AG04450 (cell line): Measurements from ENCODE around the gene RAB11B. TPM values are rescaled to one million over a fixed set of nuclear protein-coding genes. Genes with fewer than 3 reads are reported as not detected.

ENCODE experiments used
- CTCF ChIA-PET: fragments of 300-600, 350-600 bp; formaldehyde crosslinking; extraction: SDS; loops from one replicate; lab custom pipeline; 2022; ENCODE audit warnings: antibody characterized with exemption, inconsistent platforms; lab: Charles Lee
- POLR2A ChIA-PET: fragments of 350-600 bp; formaldehyde crosslinking; extraction: SDS; loops from one replicate; lab custom pipeline; 2021; ENCODE audit warnings: antibody characterized with exemption, inconsistent platforms; lab: Yijun Ruan, JAX
- DNase-seq: peaks from one replicate; pipeline ENCODE4 v3.0.0-alpha.2; 2011; ENCODE audit warnings: low read depth, low spot score
- H3K27ac ChIP-seq: one replicate; pipeline ENCODE4 v1.5.1; 2012; ENCODE audit warnings: low read depth, low read length, control low read depth
- H3K27me3 ChIP-seq: one replicate; pipeline ENCODE4 v1.6.0; 2012; ENCODE audit warnings: low read length; ENCODE audit not compliant: control insufficient read depth, insufficient read depth
- H3K4me3 ChIP-seq: 2 replicates; pipeline ENCODE4 v1.5.1; 2011; ENCODE audit warnings: mild to moderate bottlenecking, low read depth, low read length, control low read depth
- H3K9me3 ChIP-seq: 2 replicates; pipeline ENCODE4 v1.5.1; 2012; ENCODE audit warnings: low read length; ENCODE audit not compliant: control insufficient read depth, insufficient read depth
- polyA plus RNA-seq: library from polyadenylated mRNA; depleted of rRNA; stranded (reverse); fragments of >200 nt; gene quantifications from 2 replicates; pipeline ENCODE4 v1.2.3, GENCODE V29; 2011
- TF ChIP-seq, protein P1 (sequence below): IDR thresholded peaks from 2 replicates; pipeline ENCODE4 v1.5.1; 2011; ENCODE audit warnings: low read depth, low read length, control low read depth, inconsistent platforms

The RAB11B gene
- polyA plus RNA-seq, 1 experiment, result 25.3 TPM

DNA sequence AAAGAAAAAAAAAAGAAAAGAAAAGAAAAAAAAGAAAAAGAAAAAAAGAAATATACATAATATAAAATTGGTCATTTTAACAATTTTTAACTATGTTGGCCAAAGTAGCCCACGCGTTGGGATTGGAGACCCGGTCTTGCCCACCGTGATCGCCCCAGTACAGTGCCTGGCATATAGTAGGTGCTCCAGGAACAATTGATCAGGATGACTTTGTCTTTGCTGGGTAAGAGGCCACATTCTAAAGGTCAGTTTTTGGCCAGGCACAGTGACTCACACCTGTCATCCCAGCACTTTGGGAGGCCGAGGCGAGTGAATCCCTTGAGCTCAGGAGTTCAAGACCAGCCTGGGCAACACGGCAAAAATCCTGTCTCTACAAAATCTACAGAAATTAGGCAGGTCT is 30.0 kb upstream of the RAB11B start:
- POLR2A ChIA-PET, result interaction anchor here (1.0 kb wide), 1 partner anchor 39 kb away, joined by 3 read pairs; no protein-coding TSS in a partner anchor
- no peak for DNase-seq
- Histone ChIP-seq H3K27me3 (no peaks in the 10 kb centered on the region), H3K9me3 (peaks cover 6% of the 10 kb centered on the region; the same call in 1 of the 2 replicates), H3K27ac (no peak overlapping the region), H3K4me3 (no peak overlapping the region)
- CTCF ChIA-PET, result interaction anchor here (0.5 to 1.0 kb wide), 2 partner anchors 18 to 53 kb away, joined by 3 read pairs; partner anchors contain the start of gene MARCHF2
- TF ChIP-seq, protein P1, sequence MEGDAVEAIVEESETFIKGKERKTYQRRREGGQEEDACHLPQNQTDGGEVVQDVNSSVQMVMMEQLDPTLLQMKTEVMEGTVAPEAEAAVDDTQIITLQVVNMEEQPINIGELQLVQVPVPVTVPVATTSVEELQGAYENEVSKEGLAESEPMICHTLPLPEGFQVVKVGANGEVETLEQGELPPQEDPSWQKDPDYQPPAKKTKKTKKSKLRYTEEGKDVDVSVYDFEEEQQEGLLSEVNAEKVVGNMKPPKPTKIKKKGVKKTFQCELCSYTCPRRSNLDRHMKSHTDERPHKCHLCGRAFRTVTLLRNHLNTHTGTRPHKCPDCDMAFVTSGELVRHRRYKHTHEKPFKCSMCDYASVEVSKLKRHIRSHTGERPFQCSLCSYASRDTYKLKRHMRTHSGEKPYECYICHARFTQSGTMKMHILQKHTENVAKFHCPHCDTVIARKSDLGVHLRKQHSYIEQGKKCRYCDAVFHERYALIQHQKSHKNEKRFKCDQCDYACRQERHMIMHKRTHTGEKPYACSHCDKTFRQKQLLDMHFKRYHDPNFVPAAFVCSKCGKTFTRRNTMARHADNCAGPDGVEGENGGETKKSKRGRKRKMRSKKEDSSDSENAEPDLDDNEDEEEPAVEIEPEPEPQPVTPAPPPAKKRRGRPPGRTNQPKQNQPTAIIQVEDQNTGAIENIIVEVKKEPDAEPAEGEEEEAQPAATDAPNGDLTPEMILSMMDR, result no peak

DNA sequence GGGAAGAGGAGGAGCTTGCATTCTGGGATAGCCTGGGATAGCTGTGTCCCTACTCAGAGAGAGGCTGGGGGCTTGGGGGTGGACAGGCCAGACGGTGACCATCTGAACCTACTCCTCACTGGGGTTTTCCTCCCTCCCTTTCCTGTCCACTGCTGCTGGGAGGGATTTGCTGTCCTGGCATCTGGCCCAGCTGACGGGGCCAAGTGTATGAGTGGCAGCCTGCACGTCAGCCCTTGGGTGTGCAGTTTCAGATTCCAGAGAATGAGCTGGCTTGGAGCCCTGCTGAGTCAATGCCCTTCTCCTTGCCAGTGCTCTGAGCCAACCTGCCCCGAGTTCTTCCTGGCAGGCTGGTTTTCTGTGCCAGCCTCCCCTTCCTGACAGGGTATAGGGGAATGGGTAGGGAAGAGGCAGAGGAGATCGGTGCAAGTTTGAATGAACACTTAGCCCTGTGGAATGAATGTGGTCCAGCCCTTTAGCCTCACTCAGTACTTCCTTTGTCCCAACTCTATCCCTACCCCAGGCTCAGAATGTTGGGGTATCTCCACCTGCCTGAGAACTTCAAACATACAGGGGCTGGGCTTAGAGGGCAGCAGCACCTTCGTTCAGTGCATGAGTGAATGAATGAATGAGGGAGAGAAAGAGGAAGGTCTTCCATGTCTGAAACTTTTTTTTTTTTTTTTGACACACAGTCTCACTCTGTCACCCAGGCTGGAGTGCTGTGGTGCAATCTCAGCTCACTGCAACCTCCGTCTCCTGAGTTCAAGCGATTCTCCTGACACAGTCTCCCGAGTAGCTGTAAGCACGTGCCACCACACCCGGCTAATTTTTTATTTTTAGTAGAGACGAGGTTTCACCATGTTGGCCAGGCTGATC is 28.0 kb upstream of the RAB11B start:
- no peak overlapping the region for H3K4me3 ChIP-seq
- TF ChIP-seq, protein P1, result no peak
- POLR2A ChIA-PET, result interaction anchor here (0.7 to 3.8 kb wide), 6 partner anchors 8 to 62 kb away, joined by 4 to 21 read pairs (median 4); partner anchors contain the start of genes MARCHF2, NDUFA7, RAB11B and RPS28
- H3K9me3 ChIP-seq, result peaks cover 5% of the 10 kb centered on the region; the same call in 1 of the 2 replicates
- DNase-seq, result peak; percentile 94
- CTCF ChIA-PET, result interaction anchor here (0.8 to 2.1 kb wide), 4 partner anchors 9 to 219 kb away, joined by 3 to 12 read pairs (median 5); no protein-coding TSS in a partner anchor
- peaks cover 3% of the 10 kb centered on the region for H3K27me3 ChIP-seq
- peak overlapping the region; percentile 84 for H3K27ac ChIP-seq

DNA sequence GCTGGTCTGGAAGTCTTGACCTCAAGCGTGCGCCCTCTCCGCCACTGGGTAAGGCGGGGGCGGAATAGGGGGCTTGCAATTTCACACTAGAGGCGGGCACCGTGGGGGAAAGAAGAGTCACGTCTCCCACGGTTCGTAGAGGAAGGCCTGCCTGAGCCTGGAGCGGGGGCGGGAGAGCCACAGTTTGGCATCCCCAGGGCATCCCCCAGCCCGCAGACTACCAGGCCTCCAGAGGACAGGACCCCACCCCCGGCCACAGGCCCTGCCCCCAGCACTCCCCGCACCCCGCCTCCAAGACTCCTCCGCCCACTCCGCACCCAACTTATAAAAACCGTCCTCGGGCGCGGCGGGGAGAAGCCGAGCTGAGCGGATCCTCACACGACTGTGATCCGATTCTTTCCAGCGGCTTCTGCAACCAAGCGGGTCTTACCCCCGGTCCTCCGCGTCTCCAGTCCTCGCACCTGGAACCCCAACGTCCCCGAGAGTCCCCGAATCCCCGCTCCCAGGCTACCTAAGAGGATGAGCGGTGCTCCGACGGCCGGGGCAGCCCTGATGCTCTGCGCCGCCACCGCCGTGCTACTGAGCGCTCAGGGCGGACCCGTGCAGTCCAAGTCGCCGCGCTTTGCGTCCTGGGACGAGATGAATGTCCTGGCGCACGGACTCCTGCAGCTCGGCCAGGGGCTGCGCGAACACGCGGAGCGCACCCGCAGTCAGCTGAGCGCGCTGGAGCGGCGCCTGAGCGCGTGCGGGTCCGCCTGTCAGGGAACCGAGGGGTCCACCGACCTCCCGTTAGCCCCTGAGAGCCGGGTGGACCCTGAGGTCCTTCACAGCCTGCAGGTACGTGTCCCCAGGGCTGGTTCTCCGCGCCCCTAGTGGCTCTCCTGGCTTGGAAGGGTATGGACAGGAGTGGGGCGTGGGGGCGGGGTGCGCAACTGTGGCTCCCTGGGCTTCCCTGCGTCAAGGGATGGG is 26.1 kb upstream of the RAB11B start, which contains the start of gene ANGPTL4:
Gene ANGPTL4 (plus strand): TSS at position 353 of the 969 bp plus-strand sequence. CDS start 167 bp downstream, at position 520.
- CTCF ChIA-PET, result interaction anchor here (0.7 to 2.1 kb wide), 3 partner anchors 11 to 1629 kb away, joined by 6 to 12 read pairs (median 7); no protein-coding TSS in a partner anchor
- Histone ChIP-seq H3K27me3 (peaks cover 3% of the 10 kb centered on the region), H3K27ac (no peak within 1 kb of the TSS), H3K9me3 (peaks cover 5% of the 10 kb centered on the region; the same call in 1 of the 2 replicates), H3K4me3 (peak within 1 kb of the TSS; percentile 56)
- TF ChIP-seq, protein P1, result peak; percentile 26; the same call in 1 of the 2 replicates
- POLR2A ChIA-PET, result interaction anchor here (0.6 to 3.8 kb wide), 8 partner anchors 9 to 161 kb away, joined by 4 to 21 read pairs (median 6); partner anchors contain the start of genes RAB11B and ZNF414
- DNase-seq, result no peak

DNA sequence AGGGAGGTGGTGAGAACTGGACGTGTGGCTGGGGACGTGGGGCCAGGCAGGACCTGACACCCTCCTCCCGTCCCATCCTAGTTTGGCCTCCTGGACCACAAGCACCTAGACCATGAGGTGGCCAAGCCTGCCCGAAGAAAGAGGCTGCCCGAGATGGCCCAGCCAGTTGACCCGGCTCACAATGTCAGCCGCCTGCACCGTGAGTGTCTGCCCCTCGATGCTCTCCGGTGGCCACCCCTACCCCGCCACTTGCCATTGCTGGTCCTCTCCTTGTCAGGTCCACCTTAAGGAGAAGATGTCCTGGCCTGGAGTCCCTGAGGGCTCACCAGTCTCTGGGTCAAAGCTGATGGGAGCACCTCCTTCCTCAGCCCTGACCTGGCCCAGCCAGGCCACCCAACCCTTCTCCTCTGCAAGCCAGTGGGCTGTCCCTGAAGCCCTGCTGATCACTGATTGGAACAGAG is 24.0 kb upstream of the RAB11B start:
- ChIA-PET POLR2A (interaction anchor here (1.9 kb wide), 1 partner anchor 24 kb away, joined by 18 read pairs; the partner anchor contains the start of gene RAB11B), CTCF (interaction anchor here (1.2 to 2.3 kb wide), 2 partner anchors 12 to 13 kb away, joined by 4 to 17 read pairs; no protein-coding TSS in a partner anchor)
- TF ChIP-seq, protein P1, result no peak
- Histone ChIP-seq H3K9me3 (peaks cover 5% of the 10 kb centered on the region; the same call in 1 of the 2 replicates), H3K27me3 (peaks cover 3% of the 10 kb centered on the region), H3K4me3 (no peak overlapping the region), H3K27ac (no peak overlapping the region)
- DNase-seq, result no peak
